PC-9 (cell line): ENCODE results near the gene FKBP5.

Experiments
- CTCF ChIP-seq: fragments of 200-600 bp; sonication (generic); conservative IDR thresholded peaks from 2 replicates; pipeline ENCODE4 v1.6.1; 2017; ENCODE audit warnings: mixed run types, antibody characterized with exemption, mild to moderate bottlenecking, moderate library complexity
- EZH2 ChIP-seq: fragments of 200-600 bp; sonication (generic); IDR thresholded peaks from 2 replicates; pipeline ENCODE4 v1.8.0; 2017; ENCODE audit warnings: antibody characterized with exemption, low read depth

DNA sequence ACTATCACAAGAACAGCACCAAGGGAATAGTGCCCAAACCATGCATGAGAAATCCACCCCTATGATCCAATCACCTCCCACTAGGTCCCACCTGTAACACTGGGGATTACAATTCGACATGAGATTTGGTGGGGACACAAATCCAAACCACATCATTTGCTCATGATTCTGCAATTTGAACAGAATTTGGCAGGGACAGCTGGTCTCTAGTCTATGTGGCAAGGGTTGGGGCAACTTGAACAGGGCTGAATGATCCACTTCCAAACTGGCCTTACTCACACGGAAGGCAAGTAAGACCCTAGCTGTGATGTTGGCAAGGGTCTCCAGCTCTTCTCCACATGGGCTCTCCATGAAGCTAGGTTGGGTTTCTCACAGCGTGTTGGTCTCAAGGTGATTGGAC, 10.1 kb upstream of the FKBP5 start:
- TF ChIP-seq EZH2 (no peak), CTCF (no peak)
